SH-SY5Y (cell line): Measurements from ENCODE around the gene PKDREJ.

Experiments used
- GATA2 ChIP-seq: IDR thresholded peaks from 2 replicates; pipeline ENCODE4 v1.6.1; 2011; ENCODE audit warnings: mild to moderate bottlenecking, low read depth, low read length
- GATA3 ChIP-seq: IDR thresholded peaks from 2 replicates; pipeline ENCODE4 v1.6.1; 2011; ENCODE audit warnings: low read depth, mild to moderate bottlenecking, low read length, moderate library complexity

GRCh38 chr22:46274381-46274780, 11.2 kb upstream of the PKDREJ start:
- TF ChIP-seq GATA2 (no peak), GATA3 (no peak)
